Prostate gland (tissue), 2 donors: Measurements from ENCODE around the gene DDX6. TPM values are rescaled to one million over a fixed set of nuclear protein-coding genes. Genes with fewer than 3 reads are reported as not detected.
A peak's percentile ranks its signal among the peaks of the same experiment; 100 is the strongest.

Experiments
- DNase-seq: peaks from one replicate; pipeline ENCODE4 v3.0.0-alpha.2; 2019; ENCODE audit warnings: low spot score
- H3K27ac ChIP-seq, 2 donors: fragments of 200-600 bp; sonication (generic); 2 replicates each; pipeline ENCODE4 v1.5.1; 2017 to 2019
- H3K27me3 ChIP-seq: fragments of 200-600 bp; sonication (generic); replicated peaks from 2 replicates; pipeline ENCODE4 v1.5.1; 2019; ENCODE audit not compliant: insufficient read depth
- H3K36me3 ChIP-seq, 2 donors: fragments of 200-600 bp; sonication (generic); 1 replicate in 1 of 2; 2 replicates in 1 of 2; pipeline versions ENCODE4 v1.5.1 to v1.8.1; 2017 to 2019
- H3K4me1 ChIP-seq: fragments of 200-600 bp; sonication (generic); replicated peaks from 2 replicates; pipeline ENCODE4 v1.5.1; 2019
- H3K4me3 ChIP-seq, 2 donors: fragments of 200-600 bp; sonication (generic); 2 replicates each; pipeline ENCODE4 v1.5.1; 2017 to 2019
- H3K9me3 ChIP-seq: fragments of 200-600 bp; sonication (generic); 2 replicates; pipeline ENCODE4 v1.5.1; 2017
- CTCF ChIP-seq, 4 experiments: fragments of 200-600 bp in 2 of 4; fragments of 450-650 bp in 2 of 4; sonication (generic) in 2 of 4; IDR thresholded peaks; 1 replicate in 3 of 4; 2 replicates in 1 of 4; pipeline ENCODE4 v1.5.1; 2016 to 2019; ENCODE audit warnings: antibody characterized with exemption in 4 of 4, mild to moderate bottlenecking in 2 of 4, moderate library complexity in 2 of 4
- POLR2A ChIP-seq: fragments of 450-650 bp; IDR thresholded peaks from one replicate; pipeline ENCODE4 v1.6.1; 2016; ENCODE audit warnings: antibody characterized with exemption, mild to moderate bottlenecking
- POLR2AphosphoS5 ChIP-seq: sonication (generic); formaldehyde crosslinking; IDR thresholded peaks from one replicate; pipeline ENCODE4 v1.6.1; 2017; ENCODE audit warnings: antibody characterized with exemption
- WGBS: methylation state at CpG from one replicate; pipeline ENCODE4 v1.1.5; 2018; 5-methylcytosine and 5-hydroxymethylcytosine counted together
- intact Hi-C: fragments of 100-400 bp; cut with DNase I; formaldehyde crosslinking; loops from one replicate; pipeline ENCODE4 v1.14.2; 2022
- total RNA-seq, 2 donors: library from RNA; depleted of rRNA; stranded (reverse); fragments of >200 nt; gene quantifications; one replicate each; pipeline ENCODE4 v1.1.0, GENCODE V29; 2016

Gene DDX6
- total RNA-seq, 2 donors from 2014 or later: 122 to 127 TPM

- no peak for DNase-seq
- H3K4me3 ChIP-seq: no peak overlapping the region
- 96% methylated on average over 4 of the region's 4 CpGs for WGBS
- H3K9me3 ChIP-seq: no peaks in the 10 kb centered on the region
- H3K27me3 ChIP-seq: no peaks in the 10 kb centered on the region
- no peak for TF ChIP-seq POLR2A
- no peak for TF ChIP-seq CTCF (IDR thresholded peaks at IDR 0.05)
- TF ChIP-seq POLR2AphosphoS5: no peak
- peak overlapping the region in 1 of 2 donors; percentile 42 for H3K27ac ChIP-seq
- peaks cover 3% of the 10 kb centered on the region for H3K4me1 ChIP-seq
- no peaks in the 10 kb centered on the region for H3K36me3 ChIP-seq
- intact Hi-C loops: no loop called here
These were observed 27.2 kb upstream of the DDX6 start for GRCh38 chr11:118818130-118818529.

GRCh38 chr11:118813551-118813950, 22.6 kb upstream of the DDX6 start:
- TF ChIP-seq POLR2AphosphoS5 (no peak), CTCF (IDR thresholded peaks at IDR 0.05) (no peak), POLR2A (no peak)
- no peak for DNase-seq

GRCh38 chr11:118812485-118812884, 21.5 kb upstream of the DDX6 start:
- no peak for TF ChIP-seq CTCF (IDR thresholded peaks at IDR 0.05)
- TF ChIP-seq POLR2AphosphoS5: no peak
- no peak for TF ChIP-seq POLR2A
- no peak for DNase-seq
- intact Hi-C loops: no loop called here

More at GRCh38 chr11:118813551-118813950, 22.6 kb upstream of the DDX6 start:
- WGBS: 56% methylated on average over 1 of the region's 1 CpG
- no peak overlapping the region for H3K27ac ChIP-seq
- no peaks in the 10 kb centered on the region for H3K36me3 ChIP-seq
- H3K4me1 ChIP-seq: no peaks in the 10 kb centered on the region
- H3K9me3 ChIP-seq: no peaks in the 10 kb centered on the region
- H3K27me3 ChIP-seq: no peaks in the 10 kb centered on the region
- intact Hi-C loops: no loop called here
- no peak overlapping the region for H3K4me3 ChIP-seq

DNA sequence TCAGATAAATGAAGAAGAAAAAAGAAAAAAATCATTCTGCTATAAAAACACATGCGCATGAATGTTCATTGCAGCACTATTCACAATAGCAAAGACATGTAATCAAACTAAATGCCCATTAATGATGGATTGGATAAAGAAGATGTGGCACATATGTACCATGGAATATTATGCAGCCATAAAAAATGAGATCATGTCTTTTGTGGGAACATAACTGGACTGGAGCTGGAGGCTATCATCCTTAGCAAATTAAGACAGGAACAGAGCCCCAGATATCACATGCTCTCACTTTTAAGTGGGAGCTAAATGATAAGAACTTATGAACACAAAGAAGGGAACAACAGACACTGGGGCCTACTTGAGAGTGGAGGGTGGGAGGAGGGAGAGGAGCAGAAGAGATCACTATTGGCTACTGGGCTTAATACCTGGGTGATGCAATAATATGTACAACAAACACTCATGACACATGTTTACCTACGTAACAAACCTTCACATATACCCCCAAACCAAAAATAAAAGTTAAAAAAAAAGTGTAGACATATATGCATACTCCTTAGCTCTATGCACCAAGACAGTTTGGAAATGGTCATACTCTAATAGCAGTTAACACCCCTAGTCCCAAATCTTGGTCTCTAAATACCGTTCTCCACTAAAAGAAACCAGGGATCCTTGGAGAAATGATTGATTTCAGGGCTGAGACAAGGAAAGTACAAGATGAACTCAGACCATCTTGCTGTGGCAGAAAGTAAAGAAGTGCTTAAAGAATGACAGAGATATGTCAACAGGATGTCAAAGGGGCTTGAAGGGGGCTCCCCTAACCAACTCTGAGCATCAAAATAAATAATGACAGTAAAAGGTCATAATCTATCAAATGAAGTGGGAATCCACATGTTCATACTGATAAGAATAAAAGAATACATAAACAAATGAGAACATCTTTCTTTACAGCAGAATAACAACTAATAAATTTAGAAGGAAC, 17.1 kb upstream of the DDX6 start:
- Histone ChIP-seq H3K9me3 (no peaks in the 10 kb centered on the region), H3K4me3 (no peak overlapping the region), H3K4me1 (no peaks in the 10 kb centered on the region), H3K36me3 (no peaks in the 10 kb centered on the region), H3K27me3 (no peaks in the 10 kb centered on the region), H3K27ac (no peak overlapping the region)
- intact Hi-C loops: no loop called here
- 79% methylated on average over 3 of the region's 3 CpGs for WGBS
- TF ChIP-seq POLR2A (no peak), POLR2AphosphoS5 (no peak), CTCF (IDR thresholded peaks at IDR 0.05) (no peak)
- DNase-seq: no peak

More at GRCh38 chr11:118812485-118812884, 21.5 kb upstream of the DDX6 start:
- no peak overlapping the region for H3K4me3 ChIP-seq
- 44% methylated on average over 3 of the region's 5 CpGs for WGBS
- no peaks in the 10 kb centered on the region for H3K36me3 ChIP-seq
- no peaks in the 10 kb centered on the region for H3K27me3 ChIP-seq
- H3K27ac ChIP-seq: no peak overlapping the region
- H3K9me3 ChIP-seq: no peaks in the 10 kb centered on the region
- no peaks in the 10 kb centered on the region for H3K4me1 ChIP-seq
